Activated B cell treated with CpG ODN at 0.5 μM for 24 hours (primary cell): ENCODE data around the gene ARHGAP6. TPM values are rescaled to one million over a fixed set of nuclear protein-coding genes. Genes with fewer than 3 reads are reported as not detected.

Experiments
- ATAC-seq: fragments of 200-7000 bp; cut with Tn5 transposase; one replicate; pipeline ENCODE4 v1.10.0; 2021; ENCODE audit warnings: low read depth, mild to moderate bottlenecking, moderate library complexity
- CTCF ChIA-PET: fragments of 350-600 bp; sonication (Branson Sonifier 250); formaldehyde crosslinking; loops from one replicate; lab custom pipeline; 2021; ENCODE audit warnings: antibody characterized with exemption; lab: Charles Lee
- POLR2A ChIA-PET: fragments of 350-600 bp; sonication (Branson Sonifier 250); formaldehyde crosslinking; loops from one replicate; lab custom pipeline; 2021; ENCODE audit warnings: antibody characterized with exemption; lab: Charles Lee
- DNase-seq: peaks from one replicate; pipeline ENCODE4 v3.0.0; 2022
- H3K27ac Mint-ChIP-seq: one replicate; pipeline ENCODE4 v1.8.0; 2020; ENCODE audit warnings: mixed read lengths
- H3K27me3 Mint-ChIP-seq: one replicate; pipeline ENCODE4 v1.8.0; 2021; ENCODE audit warnings: mixed read lengths
- H3K36me3 Mint-ChIP-seq: one replicate; pipeline ENCODE4 v1.8.0; 2021; ENCODE audit warnings: low read depth, mixed read lengths
- H3K4me1 Mint-ChIP-seq: one replicate; pipeline ENCODE4 v1.8.0; 2021; ENCODE audit warnings: mixed read lengths
- H3K4me3 Mint-ChIP-seq: one replicate; pipeline ENCODE4 v1.8.0; 2020; ENCODE audit warnings: mild to moderate bottlenecking, mixed read lengths
- H3K9me3 Mint-ChIP-seq: one replicate; pipeline ENCODE4 v1.8.0; 2020; ENCODE audit warnings: mixed read lengths
- CTCF ChIP-seq: fragments of 200-600 bp; IDR thresholded peaks from one replicate; pipeline ENCODE4 v1.8.0; 2022; ENCODE audit warnings: antibody characterized with exemption, mild to moderate bottlenecking
- intact Hi-C: fragments of 100-400 bp; cut with micrococcal nuclease; formaldehyde crosslinking; loops from one replicate; pipeline ENCODE4 v1.15.1; 2024
- total RNA-seq: library from RNA; stranded (reverse); gene quantifications from 2 replicates; pipeline ENCODE4 v1.2.3, GENCODE V29; 2022

The ARHGAP6 gene
- total RNA-seq, 1 donor from 2014 or later: 0.42 TPM

- ChIA-PET POLR2A (no interaction called here), CTCF (no interaction called here)
- H3K36me3 Mint-ChIP-seq: no peaks in the 10 kb centered on the region
- no peaks in the 10 kb centered on the region for H3K4me1 Mint-ChIP-seq
- no peaks in the 10 kb centered on the region for H3K9me3 Mint-ChIP-seq
- no peak overlapping the region for H3K4me3 Mint-ChIP-seq
- ATAC-seq (no peak), DNase-seq (no peak)
- intact Hi-C loops: no loop called here
- H3K27me3 Mint-ChIP-seq: no peaks in the 10 kb centered on the region
- no peak for TF ChIP-seq CTCF
- no peak overlapping the region for H3K27ac Mint-ChIP-seq
Observed at GRCh38 chrX:11305641-11306040, 360.1 kb downstream of the ARHGAP6 start.

- intact Hi-C loops: no loop called here
- DNase-seq: no peak
- POLR2A ChIA-PET: no interaction called here
- no peaks in the 10 kb centered on the region for H3K27me3 Mint-ChIP-seq
- H3K4me3 Mint-ChIP-seq: no peak overlapping the region
- no peak for ATAC-seq
- no peak overlapping the region for H3K27ac Mint-ChIP-seq
- H3K9me3 Mint-ChIP-seq: no peaks in the 10 kb centered on the region
- H3K4me1 Mint-ChIP-seq: no peaks in the 10 kb centered on the region
- no peak for TF ChIP-seq CTCF
- CTCF ChIA-PET: no interaction called here
- no peaks in the 10 kb centered on the region for H3K36me3 Mint-ChIP-seq
Observed at GRCh38 chrX:11304829-11305228, 360.9 kb downstream of the ARHGAP6 start.

GRCh38 chrX:11298600-11298999 lies 367.1 kb downstream of the ARHGAP6 start:
- no peak for ATAC-seq
- no peaks in the 10 kb centered on the region for H3K36me3 Mint-ChIP-seq
- no peak for TF ChIP-seq CTCF
- no peak for DNase-seq
- ChIA-PET CTCF (no interaction called here), POLR2A (no interaction called here)
- H3K27me3 Mint-ChIP-seq: peaks cover 2% of the 10 kb centered on the region
- intact Hi-C loops: no loop called here
- no peaks in the 10 kb centered on the region for H3K9me3 Mint-ChIP-seq
- H3K4me3 Mint-ChIP-seq: no peak overlapping the region
- no peak overlapping the region for H3K27ac Mint-ChIP-seq
- H3K4me1 Mint-ChIP-seq: no peaks in the 10 kb centered on the region

- Mint-ChIP-seq H3K4me1 (no peaks in the 10 kb centered on the region), H3K27ac (no peak overlapping the region), H3K36me3 (no peaks in the 10 kb centered on the region), H3K27me3 (peaks cover 2% of the 10 kb centered on the region), H3K9me3 (no peaks in the 10 kb centered on the region), H3K4me3 (no peak overlapping the region)
- no peak for TF ChIP-seq CTCF
- ChIA-PET CTCF (no interaction called here), POLR2A (no interaction called here)
- intact Hi-C loops: no loop called here
- DNase-seq: no peak
- no peak for ATAC-seq
Observed at GRCh38 chrX:11296051-11296450, 369.7 kb downstream of the ARHGAP6 start.

DNA sequence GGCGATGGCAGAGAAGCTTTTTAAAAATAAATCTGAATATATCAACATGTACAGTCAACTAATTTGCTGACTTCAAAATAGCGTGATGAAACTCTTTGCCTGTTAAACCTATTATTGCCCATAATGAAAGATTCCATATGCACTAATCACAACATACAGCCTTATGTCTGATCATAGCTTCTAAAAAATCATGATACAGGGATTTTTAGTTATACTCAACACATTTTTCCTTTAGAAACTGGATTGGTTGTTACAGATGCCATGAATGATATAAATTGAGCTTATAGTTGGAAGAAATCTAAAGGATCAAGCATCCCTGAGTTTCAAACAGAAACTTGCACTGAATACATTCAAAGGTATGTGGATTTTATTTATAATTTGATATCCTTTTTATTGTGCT lies 372.6 kb downstream of the ARHGAP6 start, which contains the start of gene AMELX:
Gene AMELX (plus strand): TSS at position 301 of the 400 bp plus-strand sequence. CDS start 1,376 bp downstream, outside the sequence.
- no peaks in the 10 kb centered on the region for H3K36me3 Mint-ChIP-seq
- intact Hi-C loops: no loop called here
- ATAC-seq (no peak), DNase-seq (no peak)
- H3K27ac Mint-ChIP-seq: no peak within 1 kb of the TSS
- no peak for TF ChIP-seq CTCF
- H3K9me3 Mint-ChIP-seq: no peaks in the 10 kb centered on the region
- no peaks in the 10 kb centered on the region for H3K4me1 Mint-ChIP-seq
- no peaks in the 10 kb centered on the region for H3K27me3 Mint-ChIP-seq
- H3K4me3 Mint-ChIP-seq: no peak within 1 kb of the TSS
- CTCF ChIA-PET: no interaction called here
- POLR2A ChIA-PET: no interaction called here
